Measurements from ENCODE around the gene BRSK2.

BRSK2 gene

DNA sequence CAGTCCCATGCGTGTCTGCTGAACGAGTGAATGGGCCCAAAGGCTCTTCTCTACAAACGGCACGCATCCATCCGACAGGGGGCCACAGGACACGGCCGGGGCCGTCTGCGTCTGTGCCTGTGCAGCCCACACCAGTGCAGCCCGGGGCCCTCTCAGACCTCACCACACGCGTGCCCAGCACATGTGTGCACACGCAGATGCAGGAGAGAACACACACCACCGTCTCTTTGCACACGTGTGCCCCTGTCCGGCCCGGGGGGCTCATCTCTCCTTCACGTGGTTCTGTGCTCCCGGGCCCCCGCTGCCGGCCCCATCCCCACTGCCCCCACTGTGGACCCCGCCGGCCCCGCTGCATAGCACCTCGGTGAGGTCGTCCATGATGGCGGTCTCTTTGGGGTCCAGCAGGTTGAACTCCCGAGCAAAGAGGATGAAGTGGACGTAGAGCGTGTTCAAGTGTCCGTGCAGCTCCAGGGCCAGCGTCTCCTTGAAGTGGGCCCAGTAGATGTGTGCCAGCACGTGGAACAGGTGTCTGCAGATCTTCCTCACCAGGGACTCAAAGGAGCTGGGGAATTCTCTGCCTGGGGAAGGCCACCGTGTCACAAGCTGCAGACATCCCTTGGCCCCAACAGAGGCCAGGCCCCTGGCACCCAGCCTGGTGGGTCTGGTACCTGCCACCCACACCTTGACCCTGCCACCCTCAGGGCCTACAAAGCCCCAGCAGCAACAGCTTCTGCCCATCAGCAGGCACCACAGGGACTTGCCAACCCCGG is 80.4 kb downstream of the BRSK2 start:
- H3K36me3 Mint-ChIP-seq (ENCODE audit: low read depth) = peaks cover 3% of the 10 kb centered on the region
- no peaks in the 10 kb centered on the region for H3K9me3 Mint-ChIP-seq
- DNase-seq (no peak), ATAC-seq (no peak)
- H3K27ac Mint-ChIP-seq = no peak overlapping the region
- no peaks in the 10 kb centered on the region for H3K4me1 Mint-ChIP-seq
- no peak overlapping the region for H3K4me3 Mint-ChIP-seq
- H3K27me3 Mint-ChIP-seq = no peaks in the 10 kb centered on the region

DNA sequence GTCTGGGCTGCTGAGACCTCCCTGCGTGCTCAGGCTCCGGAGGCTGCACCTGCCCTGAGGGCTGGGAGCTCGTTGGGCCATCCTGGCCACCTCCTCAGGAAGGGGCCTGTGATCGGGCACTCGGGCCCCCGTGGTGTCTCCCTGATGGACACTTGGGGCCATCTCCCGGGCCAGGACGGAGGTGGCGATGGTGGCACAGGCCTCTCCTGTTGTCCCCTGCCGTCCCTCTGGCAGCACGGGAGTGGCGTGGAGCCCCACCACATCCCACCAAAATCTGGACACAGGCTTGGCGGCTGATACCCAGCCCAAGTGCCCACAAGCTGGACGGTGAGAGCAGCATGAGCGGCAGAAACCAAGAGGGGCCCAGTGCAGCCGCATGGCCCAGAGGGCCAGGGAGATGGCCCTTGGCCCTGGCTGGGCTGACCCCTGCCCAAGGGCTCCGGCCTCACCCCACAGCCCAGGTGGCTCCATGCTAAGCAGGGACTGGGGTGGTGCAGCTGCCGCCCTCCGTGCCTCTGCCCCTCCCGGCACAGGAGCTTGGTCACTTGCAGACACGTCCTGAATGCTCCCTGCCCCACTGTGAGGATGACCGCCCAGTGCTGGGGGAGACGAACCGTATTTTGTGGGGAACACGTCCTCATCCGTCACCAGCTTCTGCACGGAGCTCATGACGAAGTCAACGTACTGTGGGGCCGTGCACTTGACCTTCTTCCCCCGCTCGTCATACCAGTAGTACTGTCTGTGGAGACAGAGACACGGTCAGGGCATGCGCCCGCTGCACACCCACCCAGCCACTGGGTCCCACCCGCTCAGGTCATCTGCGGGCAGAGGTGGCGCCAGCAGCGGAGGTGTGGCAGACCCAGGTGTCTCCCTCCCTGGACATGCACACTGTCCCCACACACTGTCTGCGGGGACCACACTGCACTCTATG is 81.2 kb downstream of the BRSK2 start:
- H3K4me1 Mint-ChIP-seq = no peaks in the 10 kb centered on the region

DNA sequence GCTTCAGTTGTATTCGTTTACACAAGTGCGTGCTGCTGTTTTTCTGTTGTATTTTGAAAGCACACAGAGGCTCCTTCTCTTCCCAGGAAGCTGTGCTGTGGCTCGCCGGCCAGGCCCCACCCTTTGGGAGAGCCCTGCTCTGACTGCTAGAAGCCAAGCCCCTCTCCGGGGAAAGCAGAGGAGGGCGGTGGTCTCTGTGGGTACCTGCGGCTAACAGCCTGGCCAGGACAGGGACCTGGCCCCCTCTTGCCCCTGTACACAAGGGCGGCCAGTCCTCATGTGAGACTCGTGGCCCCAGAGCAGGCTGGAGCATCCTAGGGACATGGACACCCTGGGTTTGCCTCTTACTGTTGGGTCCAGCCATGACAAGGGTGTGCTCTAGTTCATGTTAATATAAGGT is 82.0 kb downstream of the BRSK2 start:
- H3K4me1 Mint-ChIP-seq = no peaks in the 10 kb centered on the region
- peaks cover 8% of the 10 kb centered on the region for H3K36me3 Mint-ChIP-seq (ENCODE audit: low read depth)
- no peaks in the 10 kb centered on the region for H3K27me3 Mint-ChIP-seq
- H3K4me3 Mint-ChIP-seq = no peak overlapping the region
- ATAC-seq (no peak), DNase-seq (no peak)
- no peak overlapping the region for H3K27ac Mint-ChIP-seq
- no peaks in the 10 kb centered on the region for H3K9me3 Mint-ChIP-seq

More for the DNA sequence above, 81.2 kb downstream of the BRSK2 start:
- H3K4me3 Mint-ChIP-seq = no peak overlapping the region
- peaks cover 8% of the 10 kb centered on the region for H3K36me3 Mint-ChIP-seq (ENCODE audit: low read depth)
- no peak for ATAC-seq
- no peaks in the 10 kb centered on the region for H3K27me3 Mint-ChIP-seq
- no peak overlapping the region for H3K27ac Mint-ChIP-seq
- H3K9me3 Mint-ChIP-seq = no peaks in the 10 kb centered on the region
- no peak for DNase-seq

DNA sequence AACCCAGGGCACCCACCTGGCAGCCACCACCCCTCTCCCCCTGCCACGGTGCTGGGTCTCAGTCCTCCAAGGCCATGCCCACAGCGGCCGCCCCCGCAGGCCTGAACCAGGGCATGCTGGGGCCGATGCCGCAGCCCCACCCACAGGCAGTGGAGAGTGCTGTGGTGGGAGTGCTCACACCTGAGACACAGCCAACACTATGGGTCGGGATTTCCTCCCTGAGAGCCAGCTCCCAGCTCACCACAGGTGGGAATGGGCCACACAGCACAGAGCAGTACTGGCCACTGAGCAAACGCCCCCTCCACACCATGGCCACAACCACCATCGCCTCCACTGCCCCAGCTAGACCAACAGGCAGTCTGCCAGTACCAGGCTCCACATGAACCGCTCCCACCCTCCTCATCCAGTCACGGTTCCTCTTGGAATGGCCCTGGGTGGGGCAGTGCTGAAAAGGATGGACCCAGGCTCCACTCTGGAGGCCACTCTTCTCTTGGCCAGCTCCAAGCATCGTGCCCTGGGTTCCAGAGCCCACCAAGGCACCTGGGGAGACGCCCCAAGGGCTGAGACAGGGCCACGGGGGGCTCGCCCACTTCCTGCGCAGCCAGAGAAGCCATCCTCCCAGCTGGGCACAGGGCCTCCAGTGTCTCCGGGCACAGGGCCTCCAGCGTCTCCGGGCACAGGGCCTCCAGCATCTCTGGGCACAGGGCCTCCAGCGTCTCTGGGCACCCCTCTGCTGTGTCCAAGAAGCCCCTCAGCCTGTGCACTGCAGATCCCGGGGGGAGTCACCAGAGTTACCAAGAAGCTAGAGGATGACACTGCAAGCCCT is 82.7 kb downstream of the BRSK2 start:
- Mint-ChIP-seq H3K27ac (no peak overlapping the region), H3K9me3 (no peaks in the 10 kb centered on the region), H3K36me3 (ENCODE audit: low read depth) (peaks cover 8% of the 10 kb centered on the region), H3K4me3 (no peak overlapping the region), H3K4me1 (no peaks in the 10 kb centered on the region), H3K27me3 (no peaks in the 10 kb centered on the region)
- ATAC-seq = no peak
- no peak for DNase-seq

DNA sequence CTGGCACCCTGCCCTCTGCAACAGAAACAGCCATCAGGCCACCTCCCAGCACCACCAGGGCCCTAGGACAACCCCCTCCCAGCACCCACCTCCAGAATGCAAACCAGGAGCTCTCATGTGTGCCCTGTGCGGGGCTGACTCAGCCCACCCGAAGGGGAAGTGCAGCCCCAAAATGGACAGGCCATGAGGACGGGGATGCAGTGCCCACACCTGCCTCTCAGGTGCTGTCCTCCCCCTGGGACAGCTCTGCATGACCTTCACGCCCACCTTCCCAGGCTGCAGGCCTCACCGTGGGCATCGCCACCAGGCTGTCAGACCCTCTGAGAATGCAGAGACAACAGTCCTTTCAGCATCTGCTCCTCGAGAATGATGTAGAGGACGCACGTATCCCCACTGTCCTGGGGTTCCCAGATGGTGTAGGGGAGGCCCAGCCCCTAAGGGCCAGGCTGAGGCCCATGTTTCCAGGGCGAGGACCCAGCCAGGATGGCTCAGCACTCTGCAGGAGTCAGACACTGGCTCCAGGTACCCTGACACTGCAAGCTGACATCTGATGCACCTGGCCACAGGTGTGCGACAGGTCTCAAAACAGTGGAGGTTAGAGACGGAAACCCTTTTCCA is 83.4 kb downstream of the BRSK2 start:
- no peak overlapping the region for H3K4me3 Mint-ChIP-seq
- H3K27ac Mint-ChIP-seq = no peak overlapping the region
- H3K36me3 Mint-ChIP-seq (ENCODE audit: low read depth) = peaks cover 8% of the 10 kb centered on the region
- ATAC-seq = no peak
- no peaks in the 10 kb centered on the region for H3K9me3 Mint-ChIP-seq
- H3K4me1 Mint-ChIP-seq = no peaks in the 10 kb centered on the region
- no peaks in the 10 kb centered on the region for H3K27me3 Mint-ChIP-seq
- DNase-seq = no peak

DNA sequence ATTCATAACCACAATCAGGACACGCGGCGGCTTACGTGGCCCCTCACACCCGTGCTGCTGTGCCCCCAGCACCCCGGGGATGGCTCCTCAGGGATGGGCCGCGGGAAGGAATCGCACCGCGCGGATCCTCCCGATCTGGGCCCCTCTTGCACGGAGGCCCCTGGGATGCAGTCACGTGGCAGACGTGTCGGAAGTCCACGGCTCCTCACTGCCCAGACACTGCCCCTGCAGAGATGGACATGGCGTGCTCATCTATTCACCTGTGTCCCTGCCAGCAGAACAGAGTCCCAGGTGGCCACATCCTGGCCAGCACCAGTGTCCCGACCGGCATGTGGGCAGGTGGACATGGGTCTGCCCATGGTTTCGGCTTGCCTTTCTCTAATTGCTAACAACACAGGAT is 84.1 kb downstream of the BRSK2 start:
- DNase-seq = no peak
- Mint-ChIP-seq H3K27me3 (no peaks in the 10 kb centered on the region), H3K9me3 (no peaks in the 10 kb centered on the region), H3K4me3 (no peak overlapping the region), H3K27ac (no peak overlapping the region), H3K4me1 (no peaks in the 10 kb centered on the region), H3K36me3 (ENCODE audit: low read depth) (peaks cover 8% of the 10 kb centered on the region)
- ATAC-seq = no peak

DNA sequence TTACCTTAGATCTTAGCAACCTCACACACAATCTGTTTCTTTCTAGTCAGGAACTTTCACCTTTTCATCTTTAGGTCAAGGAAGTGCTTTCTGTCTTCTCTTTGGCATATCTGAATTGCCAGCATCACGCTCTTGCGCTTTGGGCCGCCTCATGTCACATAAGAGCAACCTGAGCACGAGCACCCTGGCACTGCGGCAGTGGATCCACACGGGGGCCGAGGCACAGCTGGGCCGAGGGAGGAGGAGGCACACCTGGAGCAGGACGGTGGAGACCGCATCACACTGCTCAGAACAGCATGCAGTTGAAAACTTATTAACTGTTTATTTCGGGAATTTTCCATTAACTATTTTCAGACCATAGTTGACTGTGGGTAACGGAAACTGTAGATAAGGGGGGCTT is 86.1 kb downstream of the BRSK2 start:
- Mint-ChIP-seq H3K27ac (no peak overlapping the region), H3K4me1 (no peaks in the 10 kb centered on the region), H3K9me3 (no peaks in the 10 kb centered on the region), H3K4me3 (no peak overlapping the region), H3K36me3 (ENCODE audit: low read depth) (peaks cover 8% of the 10 kb centered on the region), H3K27me3 (no peaks in the 10 kb centered on the region)
- ATAC-seq (no peak), DNase-seq (no peak)

DNA sequence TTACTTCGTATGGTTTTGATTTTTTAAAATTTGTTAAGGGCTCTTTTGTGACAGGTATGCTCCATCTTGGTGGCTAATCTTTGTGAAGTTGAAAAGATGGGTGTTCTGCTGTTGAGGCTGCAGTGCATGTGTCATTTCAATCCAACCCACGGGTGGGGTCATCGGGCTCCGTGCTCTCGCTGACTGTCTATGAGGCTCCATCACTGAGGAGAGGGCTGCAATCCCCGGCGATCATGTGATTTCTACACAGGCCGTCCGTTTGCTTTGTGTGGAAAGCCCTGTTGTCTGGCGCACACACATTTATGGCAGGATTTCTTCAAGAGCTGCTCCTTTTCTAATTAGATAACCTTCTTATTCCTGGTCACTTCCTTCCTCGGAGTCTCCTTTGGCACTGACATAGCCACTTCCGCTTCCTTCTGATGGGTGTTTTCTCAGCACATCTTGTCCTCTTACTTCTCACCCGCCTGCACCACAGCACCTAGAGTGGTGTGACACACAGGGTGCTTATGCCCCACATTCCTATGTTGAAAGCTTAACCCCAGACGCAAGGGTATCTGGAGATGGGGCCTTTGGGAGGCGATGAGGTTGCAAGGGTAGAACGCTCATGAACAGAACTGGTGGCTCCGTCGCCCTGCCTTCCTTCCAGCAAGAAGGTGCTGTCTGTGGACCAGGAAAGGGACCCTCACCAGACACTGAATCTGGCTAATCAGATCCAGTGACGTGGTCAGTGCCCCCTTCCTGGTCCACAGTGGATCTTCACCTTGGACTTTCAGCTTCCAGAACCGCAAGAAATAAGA is 87.4 kb downstream of the BRSK2 start:
- H3K9me3 Mint-ChIP-seq = no peaks in the 10 kb centered on the region
- no peaks in the 10 kb centered on the region for H3K27me3 Mint-ChIP-seq
- H3K36me3 Mint-ChIP-seq (ENCODE audit: low read depth) = peaks cover 8% of the 10 kb centered on the region
- no peak for ATAC-seq
- H3K4me1 Mint-ChIP-seq = no peaks in the 10 kb centered on the region
- no peak overlapping the region for H3K4me3 Mint-ChIP-seq
- DNase-seq = no peak
- H3K27ac Mint-ChIP-seq = no peak overlapping the region

DNA sequence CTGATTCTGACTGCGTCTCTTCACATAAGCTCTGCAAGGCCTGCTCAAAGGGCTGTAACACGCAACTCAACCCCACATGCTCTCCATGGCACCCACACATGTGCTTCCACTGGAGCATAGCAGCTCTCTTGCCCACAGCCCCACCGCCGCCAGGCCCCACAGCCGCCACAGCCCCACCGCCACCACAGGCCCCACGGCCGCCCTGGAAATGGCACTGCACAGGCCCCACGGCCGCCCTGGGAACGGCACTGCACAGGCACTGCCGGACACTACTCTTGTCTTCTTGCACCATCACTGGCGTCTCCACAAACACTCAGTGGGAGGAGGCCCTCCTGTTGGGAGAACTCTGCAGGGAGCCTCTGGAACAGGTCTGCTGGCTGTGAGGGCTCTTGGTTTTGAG is 88.3 kb downstream of the BRSK2 start:
- Mint-ChIP-seq H3K9me3 (no peaks in the 10 kb centered on the region), H3K36me3 (ENCODE audit: low read depth) (peaks cover 8% of the 10 kb centered on the region), H3K27me3 (no peaks in the 10 kb centered on the region), H3K4me1 (no peaks in the 10 kb centered on the region), H3K4me3 (no peak overlapping the region), H3K27ac (no peak overlapping the region)
- DNase-seq = no peak
- no peak for ATAC-seq

DNA sequence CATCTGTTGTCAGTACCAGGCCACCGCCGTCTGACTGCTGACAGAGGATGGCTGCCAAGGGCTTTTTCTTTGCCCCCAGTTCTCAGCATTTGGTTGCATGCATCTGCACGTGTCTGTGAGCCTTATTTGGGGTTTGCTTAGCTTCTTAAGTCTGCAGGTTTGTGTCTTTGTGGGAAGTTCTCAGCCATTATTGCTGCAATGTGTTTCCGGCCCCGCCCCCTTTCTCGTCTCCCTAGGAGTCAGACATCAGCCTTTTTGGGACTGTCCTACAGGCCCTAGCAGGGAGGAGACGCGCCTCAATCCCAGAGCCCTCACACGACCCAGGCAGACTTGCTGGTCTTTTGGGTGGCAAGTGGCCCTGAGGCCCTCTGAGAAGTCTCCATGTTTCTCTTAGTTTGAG is 88.8 kb downstream of the BRSK2 start:
- DNase-seq = no peak
- Mint-ChIP-seq H3K27ac (no peak overlapping the region), H3K4me3 (no peak overlapping the region), H3K9me3 (no peaks in the 10 kb centered on the region), H3K27me3 (no peaks in the 10 kb centered on the region), H3K36me3 (ENCODE audit: low read depth) (peaks cover 8% of the 10 kb centered on the region), H3K4me1 (no peaks in the 10 kb centered on the region)
- ATAC-seq = no peak

DNA sequence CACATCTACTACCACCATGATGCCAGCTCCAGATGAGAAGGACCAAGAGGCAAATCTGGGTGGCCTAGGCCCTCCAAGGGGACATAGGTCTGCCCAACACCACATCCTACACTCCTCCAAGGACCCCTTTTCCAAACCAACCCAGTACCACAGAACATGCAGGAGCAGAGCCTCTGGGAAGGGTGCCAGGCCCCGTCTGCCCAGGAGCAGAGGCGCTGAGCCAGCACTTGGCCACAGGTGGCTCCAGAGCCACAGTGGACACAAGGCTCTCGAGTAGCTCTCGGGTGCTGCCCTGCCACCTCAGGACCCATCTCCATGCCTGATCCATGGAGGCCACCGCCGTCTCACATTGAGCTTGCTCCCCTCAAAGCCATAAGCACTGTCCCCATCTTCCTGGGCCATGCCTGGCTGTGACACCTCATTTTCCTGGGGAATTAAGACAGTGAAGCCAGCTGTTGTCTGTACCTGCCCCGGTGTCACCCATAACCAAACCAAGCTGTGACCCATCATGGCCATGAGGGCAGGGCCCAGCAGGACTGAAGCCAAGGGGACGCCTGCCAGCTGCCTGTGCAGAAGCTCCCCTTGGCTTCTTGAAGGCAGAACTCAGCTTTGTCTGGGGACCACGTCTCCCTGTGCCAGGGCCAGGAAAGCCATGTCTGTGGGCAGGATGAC is 89.4 kb downstream of the BRSK2 start:
- Mint-ChIP-seq H3K9me3 (no peaks in the 10 kb centered on the region), H3K27ac (no peak overlapping the region), H3K36me3 (ENCODE audit: low read depth) (peaks cover 6% of the 10 kb centered on the region), H3K4me3 (no peak overlapping the region), H3K4me1 (no peaks in the 10 kb centered on the region), H3K27me3 (no peaks in the 10 kb centered on the region)
- DNase-seq (no peak), ATAC-seq (no peak)

DNA sequence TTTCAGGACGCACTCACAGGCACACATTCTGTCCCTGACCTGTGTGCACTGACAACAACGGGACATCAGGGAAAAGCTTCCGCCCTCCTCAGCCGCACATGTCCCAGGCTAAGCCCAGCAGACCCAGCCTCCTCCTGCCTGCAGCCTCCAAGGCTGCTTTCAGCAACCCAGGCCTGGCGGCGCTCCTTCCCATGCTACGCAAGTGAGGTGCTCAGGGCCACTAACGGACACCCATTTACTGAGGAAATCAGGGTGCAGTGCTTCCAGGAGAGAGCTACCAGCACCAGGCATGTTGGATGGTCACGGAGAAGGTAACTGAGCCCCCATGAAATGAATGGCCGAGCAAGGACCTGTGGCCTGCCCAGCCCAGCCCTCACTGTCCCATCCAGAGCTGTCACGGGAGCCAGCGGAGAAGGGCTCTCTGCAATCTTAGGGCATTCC is 90.0 kb downstream of the BRSK2 start:
- no peaks in the 10 kb centered on the region for H3K27me3 Mint-ChIP-seq
- H3K4me1 Mint-ChIP-seq = no peaks in the 10 kb centered on the region
- ATAC-seq (no peak), DNase-seq (no peak)
- no peak overlapping the region for H3K4me3 Mint-ChIP-seq
- peaks cover 4% of the 10 kb centered on the region for H3K36me3 Mint-ChIP-seq (ENCODE audit: low read depth)
- H3K9me3 Mint-ChIP-seq = no peaks in the 10 kb centered on the region
- no peak overlapping the region for H3K27ac Mint-ChIP-seq

DNA sequence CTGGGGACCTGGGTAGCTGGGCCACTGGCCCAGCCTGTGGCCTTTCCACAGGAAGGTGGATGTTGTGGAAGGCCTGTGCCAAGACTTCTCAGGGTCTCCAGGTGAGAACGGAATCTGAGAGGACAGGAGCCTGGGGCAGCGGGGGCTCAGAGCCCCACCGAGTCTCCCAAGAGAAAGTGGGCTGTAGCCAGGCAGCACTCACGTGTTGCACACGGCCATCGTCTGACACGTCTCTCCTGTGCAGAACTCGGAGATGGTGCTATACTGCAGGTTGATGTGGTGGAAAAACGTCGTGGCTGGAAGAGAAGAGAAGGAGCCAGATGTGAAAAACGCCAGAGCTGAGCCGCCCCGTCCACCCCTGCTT is 90.4 kb downstream of the BRSK2 start:
- H3K36me3 Mint-ChIP-seq (ENCODE audit: low read depth) = peaks cover 4% of the 10 kb centered on the region
- no peak overlapping the region for H3K4me3 Mint-ChIP-seq
- H3K4me1 Mint-ChIP-seq = peaks cover under 1% of the 10 kb centered on the region
- H3K27ac Mint-ChIP-seq = no peak overlapping the region
- ATAC-seq = no peak
- no peaks in the 10 kb centered on the region for H3K27me3 Mint-ChIP-seq
- DNase-seq = no peak
- no peaks in the 10 kb centered on the region for H3K9me3 Mint-ChIP-seq

All from activated naive CD8-positive, alpha-beta T cell treated with anti-CD3 and anti-CD28 coated beads, Interleukin-2, amount 50 U/mL, for 24 hours (primary cell).